K562 (cell line): ENCODE measurements around the gene YOD1. TPM values are rescaled to one million over a fixed set of nuclear protein-coding genes. Genes with fewer than 3 reads are reported as not detected.

Source experiments
- AFF1 ChIP-seq, 2 experiments: fragments of 450-650 bp; IDR thresholded peaks; 2 replicates each; pipeline ENCODE4 v1.6.1; 2018; ENCODE audit warnings: mild to moderate bottlenecking in 2 of 2, low read depth in 1 of 2; ENCODE audit not compliant: partially characterized antibody in 2 of 2
- ATF1 ChIP-seq, 2 experiments: fragments of 450-650 bp in 1 of 2; IDR thresholded peaks; 2 replicates each; pipeline ENCODE4 v1.6.1; 2016; ENCODE audit warnings: missing compliant biosample characterization in 1 of 2, missing genetic modification characterization in 1 of 2
- BACH1 ChIP-seq: fragments of 200-800 bp; sonication (Bioruptor generic); IDR thresholded peaks from 2 replicates; pipeline ENCODE4 v1.6.1; 2016; ENCODE audit warnings: missing genetic modification characterization, missing compliant biosample characterization
- BRCA1 ChIP-seq, 2 experiments: fragments of 450-650 bp in 1 of 2; sonication (generic) in 1 of 2; formaldehyde crosslinking in 1 of 2; IDR thresholded peaks; 2 replicates each; pipeline versions ENCODE4 v1.5.0 to v1.6.1; 2017 to 2020; ENCODE audit warnings: mild to moderate bottlenecking in 1 of 2, missing genetic modification reagents in 1 of 2
- CREB1 ChIP-seq, 2 experiments: sonication (generic) in 1 of 2; formaldehyde crosslinking in 1 of 2; IDR thresholded peaks; 2 replicates each; pipeline versions ENCODE4 v1.6.1 to v1.8.0; 2012 to 2022; ENCODE audit warnings: inconsistent platforms in 1 of 2, mild to moderate bottlenecking in 1 of 2, missing genetic modification reagents in 1 of 2, moderate library complexity in 1 of 2
- CTCF ChIP-seq, 3 experiments: IDR thresholded peaks in 2 of 3; conservative IDR thresholded peaks in 1 of 3; 2 replicates each; pipeline ENCODE4 v1.5.1; 2011 to 2012; ENCODE audit warnings: low read length in 3 of 3, mild to moderate bottlenecking in 3 of 3, control low read depth in 2 of 3, improper control_type of control experiment in 1 of 3, inconsistent platforms in 1 of 3, low read depth in 1 of 3, mixed read lengths in 1 of 3, moderate library complexity in 1 of 3; ENCODE audit not compliant: insufficient read depth in 2 of 3
- DLX4 ChIP-seq: fragments of 250-450 bp; sonication (Bioruptor Pico); IDR thresholded peaks from 2 replicates; pipeline ENCODE4 v1.6.1; 2021; ENCODE audit warnings: mild to moderate bottlenecking
- EHMT2 ChIP-seq: fragments of 450-650 bp; IDR thresholded peaks from 2 replicates; pipeline ENCODE4 v1.6.1; 2018; ENCODE audit warnings: antibody characterized with exemption
- FOXP1 ChIP-seq: sonication (generic); formaldehyde crosslinking; IDR thresholded peaks from 2 replicates; pipeline ENCODE4 v1.8.0; 2022; ENCODE audit warnings: mild to moderate bottlenecking, missing genetic modification reagents
- MAFF ChIP-seq: IDR thresholded peaks from 2 replicates; pipeline ENCODE4 v1.6.1; 2012; ENCODE audit warnings: low read length, improper control_type of control experiment
- MAX ChIP-seq: sonication (generic); formaldehyde crosslinking; IDR thresholded peaks from 2 replicates; pipeline ENCODE4 v1.9.0; 2022; ENCODE audit warnings: mild to moderate bottlenecking, missing genetic modification reagents
- NELFE ChIP-seq: IDR thresholded peaks from 2 replicates; pipeline ENCODE4 v1.6.1; 2011; ENCODE audit warnings: mild to moderate bottlenecking; ENCODE audit not compliant: insufficient read depth, insufficient read length
- NR4A1 ChIP-seq, 2 experiments: fragments of 250-450 bp in 1 of 2; fragments of 450-650 bp in 1 of 2; sonication (Bioruptor Pico) in 1 of 2; IDR thresholded peaks; 2 replicates each; pipeline versions ENCODE4 v1.4.0 to v1.6.1; 2016 to 2020; ENCODE audit warnings: mild to moderate bottlenecking in 2 of 2, missing compliant biosample characterization in 1 of 2, missing genetic modification characterization in 1 of 2, moderate library complexity in 1 of 2
- SETDB1 ChIP-seq: IDR thresholded peaks from one replicate; pipeline ENCODE4 v1.6.1; 2012; ENCODE audit warnings: low read length, control low read depth, inconsistent platforms
- ZFPM2 ChIP-seq: fragments of 250-450 bp; sonication (Bioruptor Pico); IDR thresholded peaks from 2 replicates; pipeline ENCODE4 v1.5.1; 2022; ENCODE audit warnings: mild to moderate bottlenecking
- ZNF23 ChIP-seq: fragments of 250-450 bp; sonication (Bioruptor Pico); IDR thresholded peaks from 2 replicates; pipeline ENCODE4 v1.4.0; 2020; ENCODE audit warnings: mild to moderate bottlenecking
- ZNF655 ChIP-seq: fragments of 250-450 bp; sonication (Bioruptor Pico); IDR thresholded peaks from 2 replicates; pipeline ENCODE4 v1.5.0; 2021
- ZNF668 ChIP-seq: fragments of 250-450 bp; sonication (Bioruptor Pico); IDR thresholded peaks from 2 replicates; pipeline ENCODE4 v1.8.0; 2022; ENCODE audit warnings: mild to moderate bottlenecking, inconsistent platforms
- ZNF780A ChIP-seq: fragments of 250-450 bp; sonication (Bioruptor Pico); IDR thresholded peaks from 2 replicates; pipeline ENCODE4 v1.5.0; 2021; ENCODE audit warnings: mild to moderate bottlenecking
- polyA plus RNA-seq, 8 experiments: library from polyadenylated mRNA; depleted of rRNA in 4 of 8; stranded (reverse) in 5 of 8; unstranded in 3 of 8; fragments of >200 nt; fragmentation: Nextera tagmentation in 2 of 8; fragmentation: Illumina TruSeq in 1 of 8; extraction: Ambion mirVana in 2 of 8; extraction: Trizol in 1 of 8; gene quantifications; 2 replicates each; pipeline versions ENCODE4 v1.2.1 to v1.2.3, GENCODE V29; 2011 to 2014; ENCODE audit warnings: inconsistent platforms in 1 of 8, missing spikeins in 1 of 8
- total RNA-seq, 7 experiments: library from RNA; depleted of rRNA in 6 of 7; stranded (reverse); fragments of >200 nt in 6 of 7; fragmentation: Illumina TruSeq in 2 of 7; extraction: Trizol in 2 of 7; gene quantifications; 2 replicates each; pipeline versions ENCODE4 v1.2.1 to v1.2.3, GENCODE V29; 2011 to 2021; ENCODE audit warnings: low replicate concordance in 1 of 7

Gene YOD1
- total and polyA plus RNA-seq, 9 of the 15 experiments (the other 6 are each of a cell fraction or from before 2014, with no cell fraction given) = 18.2 to 78.1 (median 46.9) TPM

GRCh38 chr1:207025146-207025880 is 25.7 kb downstream of the YOD1 start (continued):
- TF ChIP-seq ZNF655 (CRISPR knock-in tag) = no peak
- no peak for TF ChIP-seq ATF1 (CRISPR knock-in tag; IDR thresholded peaks at IDR 0.05)
- TF ChIP-seq ATF1 (tag; IDR thresholded peaks at IDR 0.05) = no peak
- TF ChIP-seq ZNF780A (CRISPR knock-in tag) = no peak
- TF ChIP-seq EHMT2 = no peak
- no peak for TF ChIP-seq FOXP1 (CRISPR knock-in tag)
- no peak for TF ChIP-seq CREB1 (IDR thresholded peaks at IDR 0.05)
- TF ChIP-seq CREB1 (CRISPR knock-in tag; IDR thresholded peaks at IDR 0.05) = no peak
- no peak for TF ChIP-seq SETDB1
- peak; percentile 88 for TF ChIP-seq ZNF668
- TF ChIP-seq ZNF23 = no peak; the same call in 1 of the 2 replicates
- no peak for TF ChIP-seq NELFE
- no peak for TF ChIP-seq AFF1 (IDR thresholded peaks at IDR 0.05; ENCODE audit: low read depth in 1 of 2, partially characterized antibody in 2 of 2)
- 0 out of 6 replicates have a peak, but pooled peaks of 1 of the 3 experiments have one; percentile 4 for TF ChIP-seq CTCF (IDR thresholded peaks at IDR 0.05 in 2 of 3, conservative IDR thresholded peaks at IDR 0.05 in 1 of 3; ENCODE audit: insufficient read depth in 2 of 3, low read depth in 1 of 3, low read length in 3 of 3)
- no peak; the same call in 1 of the 2 replicates for TF ChIP-seq BACH1 (tag)
- peak; percentile 91; the same call in 1 of the 2 replicates for TF ChIP-seq NR4A1 (CRISPR knock-in tag; IDR thresholded peaks at IDR 0.05)
- TF ChIP-seq NR4A1 (tag; IDR thresholded peaks at IDR 0.05) = peak; percentile 90
- TF ChIP-seq MAFF = no peak
- TF ChIP-seq MAX (CRISPR knock-in tag) = peak; percentile 49; the same call in 1 of the 2 replicates
- no peak for TF ChIP-seq DLX4 (CRISPR knock-in tag)
- TF ChIP-seq BRCA1 (IDR thresholded peaks at IDR 0.05) = no peak
- TF ChIP-seq BRCA1 (CRISPR knock-in tag; IDR thresholded peaks at IDR 0.05) = no peak
- no peak for TF ChIP-seq ZFPM2 (CRISPR knock-in tag)
